ENCODE data around the gene ZDHHC8. TPM values are rescaled to one million over a fixed set of nuclear protein-coding genes. Genes with fewer than 3 reads are reported as not detected.
A peak's percentile ranks its signal among the peaks of the same experiment; 100 is the strongest.

The ZDHHC8 gene
- polyA plus RNA-seq, 2 of the 4 experiments (the other 2 are of a cell fraction): 5.3 to 28.1 TPM

- WGBS (ENCODE audit: missing lambda C conversion rate): 92% methylated on average over 2 of the region's 10 CpGs
- CTCF ChIA-PET: interaction anchor here (1.4 kb wide), 1 partner anchor 20 kb away, joined by 4 read pairs; no protein-coding TSS in a partner anchor
- H3K4me3 ChIP-seq: no peak overlapping the region
- TF ChIP-seq ZFP36 (IDR thresholded peaks at IDR 0.05; ENCODE audit: borderline replicate concordance, partially characterized antibody) (peak; percentile 61), ZC3H11A (IDR thresholded peaks at IDR 0.05) (no peak), BHLHE40 (IDR thresholded peaks at IDR 0.05; ENCODE audit: low read depth, low read length) (no peak), JUN (IDR thresholded peaks at IDR 0.05) (no peak), RFX5 (IDR thresholded peaks at IDR 0.05) (no peak), EP300 (IDR thresholded peaks at IDR 0.05) (no peak)
- H3K4me1 ChIP-seq: no peaks in the 10 kb centered on the region
- no peak for DNase-seq (ENCODE audit: low read depth in 1 of 2, low spot score in 1 of 2)
- ATAC-seq: no peak
- H3K4me2 ChIP-seq: no peak overlapping the region
- POLR2A ChIA-PET: interaction anchor here (1.9 kb wide), 1 partner anchor 18 kb away, joined by 5 read pairs; no protein-coding TSS in a partner anchor
- H3K27ac ChIP-seq: no peak overlapping the region
- no peak for FAIRE-seq
- no peaks in the 10 kb centered on the region for H3K9me3 ChIP-seq
Observed at GRCh38 chr22:20192293-20192971, 60.8 kb downstream of the ZDHHC8 start.

- H3K4me2 ChIP-seq: no peak overlapping the region
- ATAC-seq (peak in 1 of 2 experiments; percentile 47; a peak in 3 of 6 replicates), DNase-seq (ENCODE audit: low read depth in 1 of 2, low spot score in 1 of 2) (no peak), FAIRE-seq (no peak)
- ChIA-PET CTCF (interaction anchor here (1.4 kb wide), 1 partner anchor 20 kb away, joined by 4 read pairs; no protein-coding TSS in a partner anchor), POLR2A (interaction anchor here (1.9 kb wide), 1 partner anchor 17 kb away, joined by 5 read pairs; no protein-coding TSS in a partner anchor)
- TF ChIP-seq CEBPB (IDR thresholded peaks at IDR 0.05) (no peak), HOXB13 (CRISPR knock-in tag; IDR thresholded peaks at IDR 0.05; ENCODE audit: low read depth) (no peak), EHF (CRISPR knock-in tag; IDR thresholded peaks at IDR 0.05) (no peak), ZC3H11A (IDR thresholded peaks at IDR 0.05) (no peak), TFCP2L1 (CRISPR knock-in tag; IDR thresholded peaks at IDR 0.05) (no peak), EHMT2 (IDR thresholded peaks at IDR 0.05; ENCODE audit: low read depth) (no peak), HDAC2 (IDR thresholded peaks at IDR 0.05) (no peak), PHF8 (IDR thresholded peaks at IDR 0.05; ENCODE audit: borderline replicate concordance, low read depth) (no peak), ATOH8 (CRISPR knock-in tag; IDR thresholded peaks at IDR 0.05; ENCODE audit: low read depth) (no peak), MAZ (IDR thresholded peaks at IDR 0.05; ENCODE audit: borderline replicate concordance, low read depth, low read length) (no peak), E2F6 (IDR thresholded peaks at IDR 0.05; ENCODE audit: borderline replicate concordance, low read depth) (no peak), RAD21 (conservative IDR thresholded peaks at IDR 0.05 in 1 of 2, IDR thresholded peaks at IDR 0.05 in 1 of 2) (no peak), POLR2A (IDR thresholded peaks at IDR 0.05; ENCODE audit: low read length) (no peak)
- H3K4me3 ChIP-seq: no peak overlapping the region
- H3K9me3 ChIP-seq: no peaks in the 10 kb centered on the region
- H3K27ac ChIP-seq: no peak overlapping the region
- WGBS (ENCODE audit: missing lambda C conversion rate): 66% methylated on average over 9 of the region's 20 CpGs
- no peaks in the 10 kb centered on the region for H3K4me1 ChIP-seq
Observed at GRCh38 chr22:20192972-20193760, 61.6 kb downstream of the ZDHHC8 start.

- no peak for TF ChIP-seq MAX (IDR thresholded peaks at IDR 0.05)
- no peak for TF ChIP-seq ELK1 (IDR thresholded peaks at IDR 0.05; ENCODE audit: low read depth, low read length)
- TF ChIP-seq CHD4 (IDR thresholded peaks at IDR 0.05; ENCODE audit: borderline replicate concordance): no peak
- no peak for TF ChIP-seq NR3C1 (IDR thresholded peaks at IDR 0.05)
- TF ChIP-seq ZFP36 (IDR thresholded peaks at IDR 0.05; ENCODE audit: borderline replicate concordance, partially characterized antibody): no peak
- TF ChIP-seq HOXB13 (CRISPR knock-in tag; IDR thresholded peaks at IDR 0.05; ENCODE audit: low read depth): no peak
- no peak for TF ChIP-seq MAFK (IDR thresholded peaks at IDR 0.05; ENCODE audit: partially characterized antibody)
- TF ChIP-seq RFX5 (IDR thresholded peaks at IDR 0.05): no peak
- TF ChIP-seq RAD21 (conservative IDR thresholded peaks at IDR 0.05 in 1 of 2, IDR thresholded peaks at IDR 0.05 in 1 of 2): no peak
- TF ChIP-seq HOXB5 (CRISPR knock-in tag; IDR thresholded peaks at IDR 0.05): no peak
- no peak for TF ChIP-seq HES2 (IDR thresholded peaks at IDR 0.05)
- TF ChIP-seq JUNB (IDR thresholded peaks at IDR 0.05): no peak
- POLR2A ChIA-PET: no interaction called here
- H3K4me2 ChIP-seq: no peak overlapping the region
- CTCF ChIA-PET: interaction anchor here (1.4 kb wide), 1 partner anchor 21 kb away, joined by 4 read pairs; no protein-coding TSS in a partner anchor
- H3K27ac ChIP-seq: no peak overlapping the region
- WGBS (ENCODE audit: missing lambda C conversion rate): 63% methylated on average over 9 of the region's 17 CpGs
- H3K9me3 ChIP-seq: no peaks in the 10 kb centered on the region
- DNase-seq (ENCODE audit: low read depth in 1 of 2, low spot score in 1 of 2) (no peak), FAIRE-seq (no peak), ATAC-seq (no peak)
- H3K4me3 ChIP-seq: no peak overlapping the region
- no peaks in the 10 kb centered on the region for H3K4me1 ChIP-seq
Observed at GRCh38 chr22:20193761-20194494, 62.3 kb downstream of the ZDHHC8 start.

All from A549 (cell line).